ENCODE measurements around the gene ITGA6.
A peak's percentile ranks its signal among the peaks of the same experiment; 100 is the strongest.

Gene ITGA6

GRCh38 chr2:172440795-172441194 is 13.4 kb downstream of the ITGA6 start:
- no peak for DNase-seq (ENCODE audit: low read depth)

- DNase-seq (ENCODE audit: low read depth), result no peak
Observed at GRCh38 chr2:172442072-172442895, 14.9 kb downstream of the ITGA6 start.

GRCh38 chr2:172445851-172446250 is 18.5 kb downstream of the ITGA6 start:
- no peak for DNase-seq (ENCODE audit: low read depth)

- no peak for DNase-seq (ENCODE audit: low read depth)
Observed at GRCh38 chr2:172446474-172447063, 19.2 kb downstream of the ITGA6 start.

- DNase-seq (ENCODE audit: low read depth), result no peak
Observed at GRCh38 chr2:172447811-172448493, 20.6 kb downstream of the ITGA6 start.

GRCh38 chr2:172448544-172449267 is 21.3 kb downstream of the ITGA6 start:
- DNase-seq (ENCODE audit: low read depth), result no peak

- DNase-seq (ENCODE audit: low read depth), result no peak
Observed at GRCh38 chr2:172449911-172450550, 22.6 kb downstream of the ITGA6 start.

GRCh38 chr2:172451923-172452322 is 24.5 kb downstream of the ITGA6 start:
- no peak for DNase-seq (ENCODE audit: low read depth)

GRCh38 chr2:172452845-172453244 is 25.5 kb downstream of the ITGA6 start:
- DNase-seq (ENCODE audit: low read depth), result no peak

- no peak for DNase-seq (ENCODE audit: low read depth)
Observed at GRCh38 chr2:172454404-172455120, 27.2 kb downstream of the ITGA6 start.

- no peak for DNase-seq (ENCODE audit: low read depth)
Observed at GRCh38 chr2:172455121-172455515, 27.7 kb downstream of the ITGA6 start.

GRCh38 chr2:172456002-172456401 is 28.6 kb downstream of the ITGA6 start:
- no peak for DNase-seq (ENCODE audit: low read depth)

- DNase-seq (ENCODE audit: low read depth), result no peak
Observed at GRCh38 chr2:172457536-172457935, 30.1 kb downstream of the ITGA6 start.

- DNase-seq (ENCODE audit: low read depth), result no peak
Observed at GRCh38 chr2:172458561-172459124, 31.3 kb downstream of the ITGA6 start.

GRCh38 chr2:172460780-172461201 is 33.4 kb downstream of the ITGA6 start:
- DNase-seq (ENCODE audit: low read depth), result no peak

- peak; percentile 57 for DNase-seq (ENCODE audit: low read depth)
Observed at GRCh38 chr2:172461591-172462372, 34.4 kb downstream of the ITGA6 start.

GRCh38 chr2:172462373-172462848 is 35.0 kb downstream of the ITGA6 start:
- DNase-seq (ENCODE audit: low read depth), result no peak

- DNase-seq (ENCODE audit: low read depth), result peak; percentile 23
Observed at GRCh38 chr2:172462849-172463381, 35.5 kb downstream of the ITGA6 start.

GRCh38 chr2:172464400-172465129 is 37.2 kb downstream of the ITGA6 start:
- DNase-seq (ENCODE audit: low read depth), result no peak
